ENCODE measurements around the gene GNAI3. TPM values are rescaled to one million over a fixed set of nuclear protein-coding genes. Genes with fewer than 3 reads are reported as not detected.
A peak's percentile ranks its signal among the peaks of the same experiment; 100 is the strongest.

The GNAI3 gene
- polyA plus RNA-seq, 3 donors = 3.0 to 14.2 (median 10.4) TPM

GRCh38 chr1:109620401-109620791, 72.0 kb downstream of the GNAI3 start:
- H2AFZ ChIP-seq (ENCODE audit: insufficient read depth, low read depth, low read length, poor library complexity, severe bottlenecking) = no peak overlapping the region
- WGBS (ENCODE audit: insufficient coverage) = 0% methylated on average over 3 of the region's 9 CpGs

GRCh38 chr1:109620841-109621286, 72.4 kb downstream of the GNAI3 start:
- WGBS (ENCODE audit: insufficient coverage) = 0% methylated on average over 16 of the region's 18 CpGs
- Histone ChIP-seq H3K4me1 (ENCODE audit: control insufficient read depth in 1 of 2, insufficient read depth in 2 of 2, low read length in 2 of 2) (peaks cover 69 to 77% of the 10 kb centered on the region in 2 donors), H2AFZ (ENCODE audit: insufficient read depth, low read depth, low read length, poor library complexity, severe bottlenecking) (no peak overlapping the region), H4K20me1 (ENCODE audit: insufficient read depth, low read length) (peaks cover 51% of the 10 kb centered on the region), H3K9me3 (replicated peaks in 1 of 2; ENCODE audit: control insufficient read depth in 1 of 2, insufficient read depth in 1 of 2, low read length in 2 of 2) (no peaks in the 10 kb centered on the region), H3K9ac (ENCODE audit: insufficient read depth, low read length, poor library complexity, severe bottlenecking) (peak overlapping the region; percentile 98), H3K4me2 (replicated peaks; ENCODE audit: extremely low read depth, low read length, poor library complexity, severe bottlenecking) (peak overlapping the region; percentile 97), H3K4me3 (replicated peaks in 1 of 3; ENCODE audit: low read depth in 2 of 3, low read length in 3 of 3) (peak overlapping the region; percentile 77 to 96 (median 96)), H3K27ac (ENCODE audit: low read depth in 1 of 2, low read length in 2 of 2) (peak overlapping the region; percentile 99), H3K79me2 (ENCODE audit: insufficient read depth, low read length) (peaks cover 64% of the 10 kb centered on the region), H3K36me3 (replicated peaks in 1 of 2; ENCODE audit: control insufficient read depth in 1 of 2, insufficient read depth in 2 of 2, low read length in 2 of 2) (peaks cover 5 to 9% of the 10 kb centered on the region in 2 donors), H3K27me3 (ENCODE audit: control insufficient read depth in 2 of 2, insufficient read depth in 2 of 2, low read length in 2 of 2) (no peaks in the 10 kb centered on the region)
- Mint-ChIP-seq H3K9me3 (peaks cover 0 to 2% (median 0%) of the 10 kb centered on the region in 7 donors), H3K27ac (peak overlapping the region; percentile 99 to 100 (median 99)), H3K4me3 (peak overlapping the region; percentile 92 to 97), H3K27me3 (ENCODE audit: low read depth in 3 of 3) (peaks cover 0 to 3% (median 2%) of the 10 kb centered on the region in 3 donors), H3K36me3 (peaks cover 14 to 34% of the 10 kb centered on the region in 2 donors), H3K4me1 (peaks cover 71% of the 10 kb centered on the region)
- peak; percentile 96 to 99 (median 98) for DNase-seq
- TF ChIP-seq, protein P1, sequence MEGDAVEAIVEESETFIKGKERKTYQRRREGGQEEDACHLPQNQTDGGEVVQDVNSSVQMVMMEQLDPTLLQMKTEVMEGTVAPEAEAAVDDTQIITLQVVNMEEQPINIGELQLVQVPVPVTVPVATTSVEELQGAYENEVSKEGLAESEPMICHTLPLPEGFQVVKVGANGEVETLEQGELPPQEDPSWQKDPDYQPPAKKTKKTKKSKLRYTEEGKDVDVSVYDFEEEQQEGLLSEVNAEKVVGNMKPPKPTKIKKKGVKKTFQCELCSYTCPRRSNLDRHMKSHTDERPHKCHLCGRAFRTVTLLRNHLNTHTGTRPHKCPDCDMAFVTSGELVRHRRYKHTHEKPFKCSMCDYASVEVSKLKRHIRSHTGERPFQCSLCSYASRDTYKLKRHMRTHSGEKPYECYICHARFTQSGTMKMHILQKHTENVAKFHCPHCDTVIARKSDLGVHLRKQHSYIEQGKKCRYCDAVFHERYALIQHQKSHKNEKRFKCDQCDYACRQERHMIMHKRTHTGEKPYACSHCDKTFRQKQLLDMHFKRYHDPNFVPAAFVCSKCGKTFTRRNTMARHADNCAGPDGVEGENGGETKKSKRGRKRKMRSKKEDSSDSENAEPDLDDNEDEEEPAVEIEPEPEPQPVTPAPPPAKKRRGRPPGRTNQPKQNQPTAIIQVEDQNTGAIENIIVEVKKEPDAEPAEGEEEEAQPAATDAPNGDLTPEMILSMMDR (IDR thresholded peaks at IDR 0.05) = no peak
- intact Hi-C loops (cut with micrococcal nuclease) = loop anchor here (2.0 to 5.0 kb wide), 2 partner anchors 72 to 74 kb away; partner anchors contain the start of gene GNAI3 (in 2 of the 2)

More at GRCh38 chr1:109620401-109620791, 72.0 kb downstream of the GNAI3 start:
- Mint-ChIP-seq H3K9me3 (peaks cover 0 to 2% (median 0%) of the 10 kb centered on the region in 7 donors), H3K36me3 (peaks cover 9 to 29% of the 10 kb centered on the region in 2 donors), H3K27ac (peak overlapping the region; percentile 99 to 100 (median 99)), H3K27me3 (ENCODE audit: low read depth in 3 of 3) (peaks cover 0 to 3% (median 2%) of the 10 kb centered on the region in 3 donors), H3K4me3 (peak overlapping the region; percentile 92 to 97), H3K4me1 (peaks cover 75% of the 10 kb centered on the region)
- peak overlapping the region; percentile 98 for H3K9ac ChIP-seq (ENCODE audit: insufficient read depth, low read length, poor library complexity, severe bottlenecking)
- TF ChIP-seq, protein P1 (IDR thresholded peaks at IDR 0.05) = no peak
- H3K9me3 ChIP-seq (replicated peaks in 1 of 2; ENCODE audit: control insufficient read depth in 1 of 2, insufficient read depth in 1 of 2, low read length in 2 of 2) = no peaks in the 10 kb centered on the region
- no peaks in the 10 kb centered on the region for H3K27me3 ChIP-seq (ENCODE audit: control insufficient read depth in 2 of 2, insufficient read depth in 2 of 2, low read length in 2 of 2)
- intact Hi-C loops (cut with micrococcal nuclease) = loop anchor here (2.0 to 5.0 kb wide), 2 partner anchors 72 to 73 kb away; partner anchors contain the start of gene GNAI3 (in 2 of the 2)
- H3K4me2 ChIP-seq (replicated peaks; ENCODE audit: extremely low read depth, low read length, poor library complexity, severe bottlenecking) = peak overlapping the region; percentile 97
- peaks cover 62% of the 10 kb centered on the region for H3K79me2 ChIP-seq (ENCODE audit: insufficient read depth, low read length)
- peaks cover 46% of the 10 kb centered on the region for H4K20me1 ChIP-seq (ENCODE audit: insufficient read depth, low read length)
- H3K27ac ChIP-seq (ENCODE audit: low read depth in 1 of 2, low read length in 2 of 2) = peak overlapping the region; percentile 99
- H3K4me3 ChIP-seq (replicated peaks in 1 of 3; ENCODE audit: low read depth in 2 of 3, low read length in 3 of 3) = peak overlapping the region; percentile 77 to 96 (median 96)
- H3K4me1 ChIP-seq (ENCODE audit: control insufficient read depth in 1 of 2, insufficient read depth in 2 of 2, low read length in 2 of 2) = peaks cover 73 to 82% of the 10 kb centered on the region in 2 donors
- DNase-seq = no peak
- H3K36me3 ChIP-seq (replicated peaks in 1 of 2; ENCODE audit: control insufficient read depth in 1 of 2, insufficient read depth in 2 of 2, low read length in 2 of 2) = peaks cover 1 to 4% of the 10 kb centered on the region in 2 donors
